Measurements from ENCODE around the gene NLGN1.

The NLGN1 gene

DNA sequence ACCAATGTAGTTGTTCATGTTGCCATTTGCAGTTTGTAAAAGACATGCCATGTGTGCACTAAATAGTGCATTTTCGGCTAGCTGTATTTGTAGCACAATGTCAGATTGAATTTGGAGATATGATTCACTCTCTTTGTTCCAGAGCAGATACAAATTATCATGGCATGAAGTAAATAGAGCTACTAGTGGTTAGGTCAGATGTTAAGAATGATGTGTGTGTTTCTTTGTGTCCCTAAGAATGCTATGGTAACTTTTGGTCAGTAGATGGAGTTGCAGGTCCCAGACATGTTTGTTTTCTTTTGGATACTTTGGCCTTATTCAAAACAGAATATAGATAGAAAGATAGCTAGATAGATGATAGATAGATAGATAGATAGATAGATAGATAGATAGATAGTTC lies 595.8 kb downstream of the NLGN1 start:
- peak; percentile 6 for DNase-seq

DNA sequence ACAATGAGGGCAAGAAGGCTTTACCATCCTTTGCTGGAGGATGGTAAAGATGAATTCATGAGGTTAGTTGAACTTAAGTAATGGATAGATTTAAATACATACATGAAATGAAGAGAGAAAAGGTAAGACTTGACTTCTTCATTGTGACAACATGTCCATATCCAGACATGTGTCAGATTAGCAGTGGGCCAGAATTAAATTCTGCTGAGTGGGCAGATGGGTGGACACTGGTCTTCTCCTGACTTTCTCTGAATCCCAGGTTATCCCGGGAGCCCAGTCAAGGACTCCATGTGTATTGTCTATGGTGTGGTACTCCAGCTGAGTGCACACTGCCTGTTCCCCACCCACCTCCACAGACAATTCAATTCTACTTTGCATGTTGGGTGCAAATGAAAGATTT lies 603.1 kb downstream of the NLGN1 start:
- DNase-seq = no peak

DNA sequence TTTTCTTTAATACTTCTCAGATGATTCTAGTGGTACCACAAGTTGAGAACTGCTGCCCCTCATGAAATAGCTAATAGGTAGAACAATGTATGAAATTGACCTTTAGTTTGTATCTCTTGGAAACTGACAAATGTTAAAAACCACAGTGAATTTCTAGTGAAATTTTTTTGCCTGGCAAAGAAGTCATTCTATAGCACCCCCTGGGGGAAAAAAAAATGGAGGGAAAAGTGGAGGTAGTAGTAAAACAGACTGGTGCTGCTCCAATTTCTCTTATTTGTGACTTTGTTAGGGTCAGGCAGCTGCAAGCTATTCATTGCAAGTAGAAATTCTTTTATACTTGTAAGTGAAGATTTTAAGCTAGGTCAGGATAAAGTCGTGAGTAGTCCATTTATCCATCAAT lies 605.0 kb downstream of the NLGN1 start:
- no peak for DNase-seq

DNA sequence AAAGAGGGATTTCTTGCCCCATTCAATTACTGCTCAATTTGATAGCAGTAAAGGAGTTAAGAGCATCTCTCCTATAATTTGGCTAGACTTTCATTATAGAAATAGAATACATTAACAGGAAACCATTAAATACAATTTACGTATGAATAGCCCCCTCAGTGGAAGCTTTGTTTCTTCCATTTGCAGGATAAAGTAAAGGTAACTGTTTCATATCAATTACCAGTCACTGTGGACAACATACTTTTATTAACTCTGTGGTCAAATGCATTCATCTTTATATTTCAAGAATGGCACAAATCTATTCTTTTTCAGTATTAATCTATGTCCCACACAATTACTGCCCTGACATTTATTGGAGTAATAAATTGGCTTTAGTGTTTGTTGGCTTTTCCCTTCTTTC lies 613.4 kb downstream of the NLGN1 start:
- no peak for DNase-seq

DNA sequence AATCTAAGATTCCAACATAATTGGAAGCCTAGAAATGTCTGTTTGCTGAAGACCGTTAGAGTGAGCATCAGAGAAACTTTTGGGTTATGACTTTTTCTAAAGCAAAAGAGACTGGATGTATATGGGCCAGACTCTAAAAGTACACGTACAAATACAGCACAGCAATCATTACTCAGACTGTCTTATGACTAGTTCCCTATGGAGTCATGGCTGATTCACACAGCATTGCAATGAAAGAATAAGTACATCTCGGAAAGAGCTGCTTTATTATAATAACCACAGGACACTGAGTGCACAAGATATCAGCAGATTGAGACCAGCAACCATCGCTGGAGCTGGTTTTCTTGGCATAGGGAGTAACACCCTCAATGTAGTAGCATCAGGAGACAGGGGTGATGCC lies 618.6 kb downstream of the NLGN1 start:
- DNase-seq = no peak

DNA sequence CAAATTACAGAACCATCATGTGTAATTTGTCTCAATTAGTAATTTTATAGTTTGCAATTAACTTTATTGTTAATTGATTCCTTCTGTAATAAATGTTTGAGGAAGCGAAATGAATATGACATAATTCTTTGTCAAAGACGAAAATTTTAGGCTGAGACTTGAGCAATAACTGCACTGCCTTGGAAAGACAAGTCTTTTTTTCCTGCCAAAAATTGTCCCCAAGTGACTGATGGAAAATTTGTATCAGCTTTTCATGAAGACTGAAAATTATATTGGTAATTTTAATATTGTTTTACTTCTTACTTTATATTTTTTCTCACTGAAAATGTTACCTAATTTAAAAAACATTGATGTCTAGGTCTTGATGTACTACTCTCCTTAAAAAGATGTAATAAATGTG lies 622.6 kb downstream of the NLGN1 start:
- DNase-seq = no peak

DNA sequence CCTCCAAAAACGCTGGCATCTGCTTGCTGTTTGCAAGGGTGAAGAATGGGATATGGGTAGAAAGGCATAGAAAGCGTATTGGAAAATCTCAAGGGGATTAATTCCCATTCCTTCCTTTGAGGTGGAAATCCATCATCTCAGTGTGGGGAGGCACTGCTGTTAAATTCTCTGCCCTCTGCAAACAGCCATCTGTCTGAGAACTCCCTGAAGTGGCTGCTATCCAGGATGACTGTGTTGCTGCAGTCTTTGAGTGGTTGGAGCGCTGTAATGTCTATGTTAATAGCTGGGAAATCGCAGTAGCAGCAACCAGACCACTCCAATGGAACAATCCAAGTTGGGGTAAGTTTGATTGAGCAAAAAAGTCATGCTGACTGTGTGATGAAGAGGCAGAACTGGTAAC lies 625.9 kb downstream of the NLGN1 start:
- DNase-seq = no peak

DNA sequence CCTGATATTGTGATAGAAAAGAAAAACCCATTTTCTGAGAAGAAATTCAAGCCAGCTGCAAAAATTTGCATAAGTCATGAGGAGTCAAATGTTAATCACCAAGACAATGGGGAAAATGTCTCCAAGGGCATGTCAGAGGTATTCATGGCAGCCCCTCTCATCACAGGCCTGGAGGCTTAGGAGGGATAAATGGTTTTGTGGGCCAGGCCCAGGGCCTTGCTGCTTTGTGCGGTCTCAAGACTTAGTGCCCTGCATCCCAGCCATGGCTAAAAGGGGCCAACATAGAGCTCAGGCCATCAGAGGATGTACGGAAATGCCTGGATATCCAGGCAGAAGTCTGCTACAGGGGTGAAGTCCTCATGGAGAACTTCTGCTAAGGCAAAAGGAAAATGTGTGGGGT lies 631.1 kb downstream of the NLGN1 start:
- no peak for DNase-seq

DNA sequence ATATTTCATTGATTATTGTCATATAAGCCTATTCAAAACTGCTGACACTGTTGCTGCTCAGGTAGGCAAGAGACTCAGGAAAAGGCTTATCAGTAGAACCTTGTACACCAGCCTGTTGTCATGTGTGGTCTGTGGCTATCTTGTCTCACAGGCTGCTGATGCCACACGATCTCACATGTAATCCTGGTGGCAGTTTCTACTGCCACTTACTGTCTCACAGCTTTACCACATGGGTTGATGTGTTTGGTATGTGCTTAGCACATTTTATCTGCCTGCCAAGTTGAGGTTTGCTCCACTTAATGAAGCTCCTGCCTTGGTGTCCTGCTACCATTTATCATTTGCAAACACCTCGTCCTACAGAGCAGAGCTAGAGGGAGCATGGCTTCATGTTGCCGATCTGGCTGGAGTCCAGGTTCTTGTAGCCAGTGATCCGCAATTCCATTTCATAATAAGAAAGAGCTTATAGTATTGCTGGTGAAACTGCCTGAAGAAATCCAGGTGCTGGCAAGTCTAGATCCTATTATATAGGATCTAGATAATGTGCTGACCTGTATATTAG lies 637.9 kb downstream of the NLGN1 start:
- DNase-seq = no peak

DNA sequence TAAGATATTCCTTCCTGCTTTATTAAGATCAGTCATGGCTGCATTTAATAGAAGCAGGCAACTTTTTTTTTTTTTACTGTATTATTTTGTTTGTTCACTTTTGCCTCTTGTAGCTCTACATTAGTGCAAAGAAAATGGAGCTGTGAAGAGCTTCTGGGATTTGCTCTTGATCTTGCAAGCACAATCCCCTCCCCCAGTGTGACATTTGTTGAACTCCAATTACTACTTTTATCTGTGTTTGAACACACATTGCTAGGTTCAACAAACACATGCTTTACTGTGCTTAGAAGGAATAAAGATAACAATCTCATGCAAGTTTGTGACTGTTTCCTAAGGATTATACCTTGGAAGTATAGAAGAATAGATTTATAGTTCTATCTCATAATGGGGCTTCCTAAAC lies 648.8 kb downstream of the NLGN1 start:
- no peak for DNase-seq

DNA sequence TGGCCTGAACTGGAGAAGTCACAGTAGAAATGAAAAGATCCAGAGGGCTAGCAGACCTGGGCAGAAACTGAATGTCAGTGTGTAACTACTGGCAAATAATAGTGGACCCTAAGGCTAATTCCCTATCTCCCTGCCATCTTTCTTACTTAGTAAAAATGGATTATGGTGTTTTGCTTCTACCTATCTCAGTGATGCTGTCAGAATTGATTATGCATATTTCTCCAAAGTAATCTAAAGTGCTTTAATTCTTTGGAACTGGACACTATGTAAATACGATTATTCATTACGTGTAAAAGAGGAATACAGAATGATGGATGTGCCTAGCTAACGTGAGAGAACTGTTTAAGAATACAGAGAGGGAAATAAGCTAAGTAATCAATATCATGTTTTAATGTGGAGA lies 651.9 kb downstream of the NLGN1 start:
- DNase-seq = no peak

DNA sequence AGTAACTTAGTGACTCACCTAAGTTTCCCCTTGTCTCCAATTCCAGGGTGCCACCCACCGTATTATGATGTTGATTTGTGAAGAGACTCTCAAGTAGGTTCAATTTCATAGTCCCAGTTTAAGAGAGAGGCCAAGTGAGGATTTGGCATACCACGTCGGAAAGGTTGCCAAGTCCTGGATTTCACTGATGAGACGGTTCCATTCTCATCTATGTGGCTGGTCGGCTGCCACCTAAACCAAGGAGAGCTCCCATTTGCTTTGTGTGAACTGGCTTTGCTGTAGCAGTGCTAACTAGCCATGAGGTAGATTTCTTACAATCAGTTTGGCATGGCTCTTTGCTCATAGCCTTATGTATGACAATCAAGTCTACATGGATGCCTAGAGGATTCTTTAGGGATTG lies 653.6 kb downstream of the NLGN1 start:
- no peak for DNase-seq

DNA sequence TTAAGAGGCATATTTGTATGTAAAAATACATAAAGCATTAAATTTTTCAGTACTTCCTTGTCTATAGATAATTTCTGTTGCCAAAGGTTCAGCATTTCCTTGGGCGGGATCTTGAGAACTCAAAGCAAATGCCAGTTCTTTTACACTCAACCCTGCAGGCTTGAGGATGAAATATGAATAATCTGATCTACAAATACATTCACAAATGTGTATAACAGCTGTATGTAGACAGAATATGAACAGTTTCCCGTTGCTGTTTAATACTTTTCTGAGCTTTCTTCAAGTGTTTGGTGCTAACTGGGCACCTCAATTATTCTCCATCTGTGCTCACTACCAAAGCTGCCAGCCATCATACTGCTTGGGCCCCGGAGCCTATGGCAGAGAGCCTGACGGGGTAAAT lies 661.3 kb downstream of the NLGN1 start:
- no peak for DNase-seq

DNA sequence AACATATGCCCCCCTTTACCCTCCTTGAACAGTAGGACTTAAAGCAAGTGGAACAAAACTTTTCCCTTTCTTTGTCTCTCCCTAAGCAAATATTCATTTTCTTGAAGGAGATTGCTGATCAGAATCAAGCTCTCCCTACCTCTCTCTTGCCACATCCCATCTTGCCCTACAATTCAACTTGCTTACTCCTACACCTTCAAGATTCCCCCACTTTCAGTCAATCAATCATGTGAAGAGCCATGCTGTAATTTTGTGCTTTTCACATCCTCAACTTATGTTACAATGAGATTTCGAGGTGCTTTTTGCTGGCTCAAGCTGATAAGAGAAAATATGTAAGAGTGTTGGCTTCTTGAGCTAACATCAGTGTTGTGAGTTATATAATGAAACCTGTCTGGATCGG lies 662.9 kb downstream of the NLGN1 start:
- DNase-seq = no peak

DNA sequence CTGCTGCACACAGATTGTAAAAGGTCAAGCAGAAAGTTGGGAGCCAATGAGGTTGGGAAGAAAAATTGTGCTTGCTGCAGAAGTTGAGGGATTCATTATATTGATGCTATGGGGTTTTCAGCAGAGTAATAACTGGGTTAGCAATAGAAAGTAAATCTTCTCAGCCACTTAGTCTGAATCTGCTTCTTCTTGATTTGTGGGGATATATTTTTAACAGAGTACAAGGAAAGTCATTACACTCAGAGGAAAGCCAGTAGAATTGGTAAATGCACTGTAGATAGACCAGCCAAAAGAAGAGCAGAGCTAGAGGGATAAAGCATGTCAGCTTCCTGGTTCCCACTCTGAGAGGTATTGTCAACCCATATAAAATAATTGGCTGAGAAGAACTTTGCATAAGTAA lies 663.6 kb downstream of the NLGN1 start:
- no peak for DNase-seq

DNA sequence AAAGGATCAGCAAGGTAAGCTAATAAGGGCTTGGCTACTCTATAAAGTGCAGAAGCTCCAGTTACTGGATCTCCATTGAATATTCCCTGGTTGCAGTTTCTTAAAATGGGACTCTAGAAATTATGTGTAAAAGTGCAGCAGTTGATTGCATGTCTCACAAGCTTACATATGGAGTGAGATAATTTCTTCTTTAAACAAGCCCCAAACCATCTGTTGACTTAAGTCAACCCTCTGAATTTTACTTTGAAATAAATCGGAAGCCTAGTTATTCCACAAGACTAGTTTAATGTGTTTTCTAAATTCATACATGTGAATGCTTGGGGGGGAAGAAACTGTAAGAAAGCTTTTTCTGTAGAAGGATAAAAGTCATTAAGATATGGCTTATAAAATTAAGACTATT lies 664.2 kb downstream of the NLGN1 start:
- DNase-seq = no peak

DNA sequence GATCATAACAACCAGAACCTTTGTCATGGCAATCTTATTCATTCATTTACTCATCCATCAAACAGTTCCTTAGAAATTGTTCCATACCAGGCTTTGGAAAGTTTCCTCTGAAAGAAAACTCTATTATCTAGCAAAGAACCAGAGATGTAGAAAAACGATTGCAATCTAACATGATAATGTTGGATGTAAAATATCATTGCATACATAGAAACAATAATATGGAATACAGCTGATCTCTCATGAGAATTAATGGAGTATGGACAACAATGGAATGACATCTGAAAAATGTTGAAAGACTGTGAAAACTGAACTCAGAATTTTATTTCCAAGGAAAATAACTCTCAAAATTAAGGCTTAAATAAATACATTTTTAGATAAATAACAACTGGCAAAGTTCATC lies 665.4 kb downstream of the NLGN1 start:
- DNase-seq = no peak

DNA sequence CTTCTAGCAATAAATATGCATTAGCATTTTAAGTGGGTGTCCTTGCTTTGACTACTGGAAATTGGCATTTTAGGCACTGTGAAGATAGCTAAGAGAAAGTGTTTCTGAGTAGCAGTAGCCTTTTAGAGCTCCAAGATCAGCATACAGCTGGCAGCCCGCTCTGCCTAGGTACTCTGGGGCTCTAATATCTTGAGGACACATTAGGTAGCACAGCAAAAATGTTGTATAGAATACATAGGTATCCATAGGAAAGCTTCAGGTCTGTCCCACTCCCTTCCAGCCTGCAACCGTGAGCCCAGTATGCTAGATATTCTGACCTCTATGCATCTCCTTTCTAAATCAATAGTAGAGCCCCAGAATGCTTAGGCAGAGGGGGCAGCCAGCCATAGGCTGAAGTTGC lies 670.5 kb downstream of the NLGN1 start:
- no peak for DNase-seq

DNA sequence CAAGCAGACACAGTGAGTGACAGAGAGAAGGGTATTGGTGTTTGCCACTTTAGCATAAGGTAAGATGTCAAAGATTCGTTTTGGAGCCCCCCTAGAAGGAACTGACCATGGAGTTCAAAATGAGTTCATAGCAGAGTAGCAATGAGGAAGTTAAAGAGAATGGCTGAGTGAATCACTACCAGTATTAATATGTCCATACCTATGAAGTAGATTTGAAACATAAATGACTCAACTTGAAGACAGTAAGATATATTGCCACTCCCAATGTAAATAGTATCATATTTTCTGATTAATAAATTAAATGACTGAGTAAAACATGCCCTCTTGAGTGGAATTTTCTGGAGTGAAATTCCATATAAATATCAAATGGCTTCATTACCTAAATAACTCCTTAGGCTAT lies 675.1 kb downstream of the NLGN1 start:
- no peak for DNase-seq

DNA sequence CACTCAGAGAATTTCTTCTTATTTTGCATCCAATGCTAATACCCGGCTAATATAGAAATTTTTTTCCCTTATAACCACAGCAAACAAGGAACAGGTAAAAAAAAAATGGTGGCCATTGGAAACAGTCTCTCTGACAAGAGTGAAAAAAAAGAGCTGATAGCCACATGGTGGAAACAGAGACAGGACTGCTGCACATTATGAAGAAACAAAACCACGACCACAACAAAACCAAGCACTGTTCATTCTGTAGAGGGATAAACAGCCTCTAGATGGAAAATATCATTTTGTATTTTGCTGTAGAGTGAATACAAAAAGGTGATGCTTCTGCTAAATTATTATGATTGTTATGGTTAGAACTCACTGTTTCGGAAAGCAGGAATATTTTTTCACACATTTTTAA lies 686.2 kb downstream of the NLGN1 start:
- DNase-seq = no peak

DNA sequence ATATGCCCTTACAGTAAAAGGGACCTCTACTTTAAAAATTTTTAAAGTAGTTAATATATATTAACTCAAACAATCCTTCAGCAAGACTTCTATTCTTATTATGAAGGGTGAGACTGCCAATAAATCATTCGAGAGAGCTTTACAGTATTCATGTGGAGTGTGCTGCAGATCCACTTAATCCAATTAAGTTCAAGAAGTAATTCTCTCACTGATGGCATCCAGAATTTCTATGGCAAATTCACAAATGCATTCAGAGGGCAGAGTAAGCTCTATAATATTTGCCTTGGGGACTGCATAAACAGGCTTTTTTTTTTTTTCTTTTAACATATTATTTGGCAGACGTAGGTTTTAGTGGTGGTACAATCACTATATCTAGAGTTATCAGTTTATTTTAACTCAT lies 692.0 kb downstream of the NLGN1 start:
- no peak for DNase-seq

DNA sequence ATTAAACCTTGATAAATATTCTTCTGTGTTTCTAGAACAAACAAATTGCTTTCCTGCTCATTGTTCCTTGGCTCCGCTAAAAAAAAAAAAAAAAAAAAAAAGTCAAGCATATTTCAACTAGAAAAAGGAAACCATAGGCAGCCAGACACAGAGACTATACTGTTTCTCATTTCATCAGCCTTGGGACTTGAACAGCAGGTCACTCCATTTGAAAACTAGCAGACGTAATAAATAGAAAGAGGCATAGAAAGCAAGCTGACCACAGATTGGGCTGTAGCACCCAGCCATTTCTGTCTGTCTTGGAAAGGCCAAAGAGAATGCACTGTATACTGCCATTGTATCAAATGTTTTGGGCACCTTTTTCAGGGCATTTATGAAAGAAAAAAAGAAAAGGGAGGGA lies 697.1 kb downstream of the NLGN1 start:
- no peak for DNase-seq

DNA sequence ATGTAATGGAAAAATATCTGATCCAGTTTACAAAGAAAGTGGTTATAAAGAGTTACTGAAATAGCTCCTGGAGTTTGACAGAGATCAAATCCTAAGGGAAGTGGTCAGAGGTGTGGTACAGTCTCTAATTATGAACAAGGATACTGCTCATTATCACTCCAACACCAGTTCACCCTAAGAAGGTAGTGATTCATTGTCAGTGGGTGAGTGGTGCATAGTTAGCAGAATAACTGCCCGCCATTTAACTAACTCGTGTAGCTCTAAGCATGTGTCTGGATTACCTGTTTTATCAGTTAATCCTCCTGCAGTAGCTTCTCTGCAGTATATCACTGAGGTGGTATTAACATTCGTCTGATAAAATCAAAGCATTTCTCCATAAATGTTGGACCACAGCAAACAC lies 700.1 kb downstream of the NLGN1 start:
- no peak for DNase-seq

DNA sequence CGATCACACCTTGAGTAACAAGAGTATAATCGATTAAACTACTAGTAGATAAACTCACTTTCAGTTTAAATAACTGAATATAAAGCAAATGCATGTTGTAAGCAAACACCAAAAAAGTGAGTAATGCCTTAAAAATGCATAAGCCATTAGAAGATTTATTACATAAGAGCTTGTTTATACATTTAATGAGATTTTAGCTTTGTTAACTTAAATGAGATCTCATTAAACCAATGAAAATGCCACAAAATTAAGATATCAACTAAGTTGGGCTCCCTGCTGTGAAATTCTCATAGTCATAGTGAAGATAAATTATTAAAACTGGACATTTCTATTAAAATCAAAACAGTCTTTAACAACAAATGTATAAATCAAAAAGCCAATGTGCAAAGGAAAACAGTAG lies 701.2 kb downstream of the NLGN1 start:
- no peak for DNase-seq

DNA sequence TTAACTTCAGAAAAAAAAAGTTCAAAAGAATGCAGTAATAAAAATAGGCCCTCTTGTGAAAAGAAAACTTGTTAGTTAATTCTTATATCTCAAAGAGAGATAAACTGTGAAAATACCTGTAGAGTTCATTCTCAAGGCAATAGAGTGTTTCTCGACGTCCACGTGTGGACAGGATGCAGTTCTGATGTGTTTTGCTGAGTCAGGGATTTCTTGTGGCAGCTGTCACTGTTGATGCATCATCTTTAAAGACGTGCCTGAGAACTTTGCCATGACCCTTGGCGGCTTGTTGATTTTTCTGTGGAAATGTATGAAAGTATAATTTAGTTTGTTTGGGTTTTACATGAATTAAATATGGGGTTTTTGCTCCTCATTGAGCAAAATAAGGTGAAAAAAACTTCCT lies 702.2 kb downstream of the NLGN1 start:
- DNase-seq = no peak

DNA sequence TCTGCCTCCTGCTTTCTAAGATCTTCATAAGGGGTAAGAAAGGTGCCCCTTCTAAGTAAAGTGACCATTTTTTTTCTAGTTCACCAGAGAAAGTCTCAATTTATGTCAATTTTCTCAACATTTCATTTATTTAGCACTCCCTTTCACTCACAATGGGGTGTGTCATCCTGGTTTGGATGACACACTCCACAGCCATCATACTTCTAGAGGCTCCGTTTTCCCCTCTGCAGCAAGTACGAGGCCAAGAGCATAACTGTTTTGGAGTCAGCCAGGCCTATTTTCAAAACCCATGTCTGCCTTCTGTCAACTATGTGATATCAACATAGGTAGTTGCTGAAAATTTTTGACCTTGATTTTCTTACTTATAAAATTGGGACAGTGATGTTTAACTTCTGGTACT lies 703.2 kb downstream of the NLGN1 start:
- no peak for DNase-seq
